HepG2 (cell line): Measurements from ENCODE around the gene SLC16A5. TPM values are rescaled to one million over a fixed set of nuclear protein-coding genes. Genes with fewer than 3 reads are reported as not detected.

Experiments
- AHDC1 ChIP-seq: sonication (generic); formaldehyde crosslinking; IDR thresholded peaks from 2 replicates; pipeline ENCODE4 v1.5.1; 2020; ENCODE audit warnings: mild to moderate bottlenecking, missing genetic modification reagents, borderline replicate concordance
- ATF1 ChIP-seq: IDR thresholded peaks from 2 replicates; pipeline ENCODE4 v1.6.1; 2016; ENCODE audit warnings: mild to moderate bottlenecking, control low read depth
- BATF2 ChIP-seq: sonication (generic); formaldehyde crosslinking; IDR thresholded peaks from 2 replicates; pipeline ENCODE4 v1.8.0; 2022; ENCODE audit warnings: mild to moderate bottlenecking, missing genetic modification reagents, moderate library complexity
- CBX2 ChIP-seq, 2 experiments: fragments of 200-600 bp in 1 of 2; sonication (generic); formaldehyde crosslinking in 1 of 2; IDR thresholded peaks; 2 replicates each; pipeline versions ENCODE4 v1.7.0 to v1.8.1; 2018 to 2022; ENCODE audit warnings: low read depth in 2 of 2, low read length in 1 of 2, mild to moderate bottlenecking in 1 of 2, missing genetic modification reagents in 1 of 2
- CENPT ChIP-seq: sonication (generic); formaldehyde crosslinking; IDR thresholded peaks from 2 replicates; pipeline ENCODE4 v1.8.0; 2022; ENCODE audit warnings: low read depth, mild to moderate bottlenecking, moderate library complexity, missing genetic modification reagents
- CHD2 ChIP-seq: IDR thresholded peaks from 2 replicates; pipeline ENCODE4 v1.6.1; 2011; ENCODE audit warnings: low read depth, low read length, improper control_type of control experiment
- ESRRA ChIP-seq: sonication (generic); formaldehyde crosslinking; IDR thresholded peaks from 2 replicates; pipeline ENCODE4 v1.5.1; 2020; ENCODE audit warnings: mild to moderate bottlenecking, low read depth, missing genetic modification reagents
- FUBP1 ChIP-seq: sonication (generic); formaldehyde crosslinking; IDR thresholded peaks from 2 replicates; pipeline ENCODE4 v1.5.1; 2020; ENCODE audit warnings: missing genetic modification reagents, mild to moderate bottlenecking, borderline replicate concordance
- GTF2F1 ChIP-seq: fragments of 150-350 bp; IDR thresholded peaks from 2 replicates; pipeline ENCODE4 v1.6.1; 2014; ENCODE audit warnings: low read length
- IRF9 ChIP-seq: sonication (generic); formaldehyde crosslinking; IDR thresholded peaks from 2 replicates; pipeline ENCODE4 v1.8.0; 2022; ENCODE audit warnings: missing genetic modification reagents, mild to moderate bottlenecking, borderline replicate concordance
- SMYD3 ChIP-seq: sonication (generic); formaldehyde crosslinking; IDR thresholded peaks from 2 replicates; pipeline ENCODE4 v1.8.1; 2023; ENCODE audit warnings: mild to moderate bottlenecking, missing genetic modification reagents
- YY1 ChIP-seq: IDR thresholded peaks from 2 replicates; pipeline ENCODE4 v1.6.1; 2011; ENCODE audit warnings: low read length, low read depth, moderate library complexity, mild to moderate bottlenecking; ENCODE audit not compliant: insufficient read depth, insufficient replicate concordance
- ZMYM2 ChIP-seq: sonication (generic); formaldehyde crosslinking; IDR thresholded peaks from 2 replicates; pipeline ENCODE4 v1.8.0; 2022; ENCODE audit warnings: mild to moderate bottlenecking, missing genetic modification reagents
- ZNF101 ChIP-seq: sonication (generic); formaldehyde crosslinking; IDR thresholded peaks from 2 replicates; pipeline ENCODE4 v1.4.0; 2020; ENCODE audit warnings: mild to moderate bottlenecking, low read depth, missing genetic modification reagents, borderline replicate concordance
- ZNF451 ChIP-seq: sonication (generic); formaldehyde crosslinking; IDR thresholded peaks from 2 replicates; pipeline ENCODE4 v1.5.0; 2020; ENCODE audit warnings: mild to moderate bottlenecking, missing genetic modification reagents
- ZNF501 ChIP-seq: sonication (generic); formaldehyde crosslinking; IDR thresholded peaks from 2 replicates; pipeline ENCODE4 v1.5.1; 2020; ENCODE audit warnings: mild to moderate bottlenecking, moderate library complexity, missing genetic modification reagents
- ZNF570 ChIP-seq: sonication (generic); formaldehyde crosslinking; IDR thresholded peaks from 2 replicates; pipeline ENCODE4 v1.4.0; 2020; ENCODE audit warnings: mild to moderate bottlenecking, missing genetic modification reagents, borderline replicate concordance
- ZNF747 ChIP-seq: sonication (generic); formaldehyde crosslinking; IDR thresholded peaks from 2 replicates; pipeline ENCODE4 v1.8.1; 2023; ENCODE audit warnings: missing genetic modification reagents, mild to moderate bottlenecking, borderline replicate concordance
- ZZZ3 ChIP-seq: sonication (generic); formaldehyde crosslinking; IDR thresholded peaks from 2 replicates; pipeline ENCODE4 v1.4.0; 2020; ENCODE audit warnings: missing genetic modification reagents, mild to moderate bottlenecking, borderline replicate concordance
- polyA plus RNA-seq, 8 experiments: library from polyadenylated mRNA; depleted of rRNA in 3 of 8; stranded (reverse) in 7 of 8; unstranded in 1 of 8; fragments of >200 nt; fragmentation: Illumina TruSeq in 4 of 8; extraction: Trizol in 4 of 8; gene quantifications; 2 replicates each; pipeline versions ENCODE4 v1.2.1 to v1.2.3, GENCODE V29; 2011 to 2016; ENCODE audit warnings: low read depth in 4 of 8, missing spikeins in 1 of 8, mixed read lengths in 1 of 8; ENCODE audit not compliant: insufficient read depth in 1 of 8
- total RNA-seq, 5 experiments: library from RNA; depleted of rRNA; stranded (reverse); fragments of >200 nt; fragmentation: Illumina TruSeq; extraction: Trizol; gene quantifications; 2 replicates each; pipeline ENCODE4 v1.2.3, GENCODE V29; 2016; ENCODE audit warnings: low read depth in 1 of 5

SLC16A5 gene
- total and polyA plus RNA-seq, 2 of the 13 experiments (the other 11 are each of a cell fraction or from before 2014, with no cell fraction given) = 0.69 to 5.6 TPM

- TF ChIP-seq AHDC1 = no peak; the same call in 1 of the 2 replicates
- TF ChIP-seq FUBP1 (CRISPR knock-in tag) = no peak
- TF ChIP-seq CHD2 = peak; percentile 84
- TF ChIP-seq IRF9 = no peak; the same call in 1 of the 2 replicates
- TF ChIP-seq YY1 = peak; percentile 82
- no peak; the same call in 1 of the 2 replicates for TF ChIP-seq SMYD3 (CRISPR knock-in tag)
- peak; percentile 91 for TF ChIP-seq ZNF501 (CRISPR knock-in tag)
- peak; percentile 63 for TF ChIP-seq ATF1 (CRISPR knock-in tag)
- TF ChIP-seq ZMYM2 (CRISPR knock-in tag) = no peak
- no peak for TF ChIP-seq ZZZ3 (CRISPR knock-in tag)
- no peak; the same call in 1 of the 2 replicates for TF ChIP-seq ESRRA (CRISPR knock-in tag)
- TF ChIP-seq BATF2 (CRISPR knock-in tag) = no peak
- TF ChIP-seq GTF2F1 = peak; percentile 88
- TF ChIP-seq ZNF451 = peak; percentile 96
- TF ChIP-seq ZNF747 (CRISPR knock-in tag) = no peak
- TF ChIP-seq CBX2 (IDR thresholded peaks at IDR 0.05; ENCODE audit: low read depth, low read length) = no peak
- TF ChIP-seq CBX2 (CRISPR knock-in tag; IDR thresholded peaks at IDR 0.05; ENCODE audit: low read depth) = no peak
- TF ChIP-seq CENPT (CRISPR knock-in tag) = peak; percentile 37; the same call in 1 of the 2 replicates
- TF ChIP-seq ZNF570 = no peak
- no peak for TF ChIP-seq ZNF101 (CRISPR knock-in tag)
Measured at GRCh38 chr17:75154195-75155106, 66.7 kb downstream of the SLC16A5 start, which contains the start of gene JPT1 (continued).
